COR-L47 (cell line): Measurements from ENCODE around the gene ASB2.

Experiments
- DNase-seq: peaks from one replicate; lab custom pipeline; 2025; lab: John Stamatoyannopoulos, UW

ASB2 gene

DNA sequence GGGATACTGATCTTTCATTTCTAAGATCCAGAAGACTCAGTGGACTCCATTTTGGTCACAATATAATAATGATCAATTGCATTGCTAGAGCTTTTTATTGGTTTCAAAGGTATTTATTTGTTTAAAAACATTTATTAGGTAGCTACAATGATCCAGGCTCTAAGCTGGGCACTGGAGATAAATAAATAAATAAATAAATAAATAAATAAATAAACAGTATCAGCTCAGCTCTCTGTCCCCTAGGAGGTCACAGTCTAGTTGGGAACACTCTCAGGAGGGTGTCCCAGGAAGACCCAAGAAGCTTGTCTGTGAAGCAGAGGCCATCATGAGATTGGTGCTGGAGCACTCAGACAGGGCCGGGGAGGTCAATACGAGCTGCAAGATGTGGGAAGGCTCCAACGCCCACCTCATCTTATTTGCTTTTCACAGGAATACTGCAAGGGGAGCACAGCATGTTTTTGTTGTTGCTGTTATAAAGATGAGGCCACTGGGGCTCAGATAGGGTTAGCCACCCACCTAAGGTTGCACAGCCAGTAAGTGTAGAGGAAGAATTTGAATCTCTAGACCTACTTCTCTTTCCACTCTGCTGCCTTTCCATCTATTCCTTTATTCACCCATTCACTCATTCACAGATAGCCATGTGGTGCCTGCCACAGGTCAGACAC, 15.5 kb downstream of the ASB2 start:
- no peak for DNase-seq

DNA sequence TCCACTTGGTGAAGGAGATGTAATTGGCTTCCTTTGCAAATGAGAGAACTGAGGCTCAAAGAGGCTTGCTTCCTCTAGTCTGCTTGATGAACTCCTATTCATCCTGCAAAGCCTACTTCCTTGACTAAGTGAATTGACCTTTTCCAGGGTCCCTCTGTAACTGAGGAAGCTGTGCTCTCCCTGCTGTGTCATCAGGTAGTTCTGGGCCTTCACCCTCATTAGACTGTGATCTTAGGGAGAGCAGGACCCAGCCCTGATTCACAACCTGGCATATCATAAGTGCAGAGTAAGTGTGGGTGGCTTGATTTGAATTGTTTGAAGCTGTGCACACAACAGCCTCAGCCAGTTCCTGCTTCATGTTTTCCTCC, 16.3 kb downstream of the ASB2 start:
- no peak for DNase-seq

DNA sequence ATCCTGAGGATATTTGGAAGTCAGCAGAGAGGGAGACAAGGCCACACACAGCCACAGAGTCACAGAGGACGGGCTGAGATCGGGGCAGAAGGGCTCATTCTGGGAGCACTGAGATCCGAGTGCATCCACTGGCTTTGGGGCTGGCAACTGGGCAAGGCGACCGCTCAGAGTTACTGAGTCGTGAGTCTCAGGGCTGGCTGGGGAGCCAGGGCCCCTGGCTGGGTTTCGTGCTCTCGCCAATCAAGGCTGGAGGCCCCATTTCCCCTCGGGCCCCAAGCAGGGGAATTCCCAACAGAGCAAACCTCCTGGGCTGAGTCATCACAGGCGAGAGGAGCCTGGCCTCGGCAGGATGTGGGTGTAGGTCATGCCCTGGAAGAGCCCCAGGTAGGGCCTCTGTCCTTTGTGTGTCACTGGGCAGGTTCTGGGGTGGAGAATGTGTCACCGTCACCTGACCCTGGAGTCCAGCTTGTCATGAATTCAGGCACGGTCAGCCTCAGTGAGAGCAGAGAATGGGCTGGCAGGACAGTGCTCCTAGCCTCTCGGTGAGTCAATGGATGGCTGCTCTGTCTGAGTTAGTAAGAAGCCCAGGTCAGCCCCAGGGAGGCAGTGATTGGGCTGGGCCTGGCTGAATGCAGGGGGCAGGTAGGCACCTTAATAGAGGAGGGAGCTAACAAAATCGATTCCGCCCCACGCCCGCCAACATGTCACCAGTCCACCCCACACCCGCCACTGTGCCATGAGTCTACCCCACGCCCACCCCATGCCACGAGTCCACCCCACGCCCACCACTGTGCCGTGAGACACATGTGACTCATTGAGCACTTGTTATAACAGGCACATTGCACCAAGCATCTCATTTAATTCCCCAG, 16.9 kb downstream of the ASB2 start:
- DNase-seq: no peak

DNA sequence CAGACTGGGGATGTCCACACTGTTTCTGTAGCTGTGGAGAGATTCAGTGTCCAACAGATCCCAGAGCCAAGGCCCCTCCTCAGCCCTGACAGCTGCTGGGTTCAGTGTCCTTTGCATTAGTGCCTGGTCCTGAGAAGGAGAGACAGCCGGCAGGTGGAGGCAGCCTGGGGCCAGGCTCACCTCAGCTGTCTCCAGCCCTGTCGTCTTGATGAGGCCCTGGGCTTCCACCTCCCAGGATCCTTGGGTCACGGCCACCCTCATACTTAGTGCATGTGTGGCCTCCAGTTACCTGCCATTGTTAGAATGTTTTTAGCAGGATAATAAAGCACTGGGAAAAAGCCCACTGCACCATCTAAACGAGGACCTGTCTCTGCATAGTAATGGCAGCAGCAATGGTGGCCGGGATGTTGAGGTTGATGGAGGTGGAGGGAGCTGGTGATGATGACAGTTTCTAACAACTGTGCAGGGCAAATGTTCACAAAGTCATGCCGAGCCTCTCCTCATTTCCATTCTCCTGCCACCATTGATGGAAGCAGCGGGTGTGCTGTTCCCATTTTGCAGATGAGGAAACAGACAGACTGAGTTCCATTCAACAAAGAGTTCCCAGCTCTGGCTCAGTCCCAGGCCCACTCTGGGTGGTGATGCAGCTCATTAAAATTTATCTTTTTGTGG, 17.7 kb downstream of the ASB2 start:
- DNase-seq: no peak

DNA sequence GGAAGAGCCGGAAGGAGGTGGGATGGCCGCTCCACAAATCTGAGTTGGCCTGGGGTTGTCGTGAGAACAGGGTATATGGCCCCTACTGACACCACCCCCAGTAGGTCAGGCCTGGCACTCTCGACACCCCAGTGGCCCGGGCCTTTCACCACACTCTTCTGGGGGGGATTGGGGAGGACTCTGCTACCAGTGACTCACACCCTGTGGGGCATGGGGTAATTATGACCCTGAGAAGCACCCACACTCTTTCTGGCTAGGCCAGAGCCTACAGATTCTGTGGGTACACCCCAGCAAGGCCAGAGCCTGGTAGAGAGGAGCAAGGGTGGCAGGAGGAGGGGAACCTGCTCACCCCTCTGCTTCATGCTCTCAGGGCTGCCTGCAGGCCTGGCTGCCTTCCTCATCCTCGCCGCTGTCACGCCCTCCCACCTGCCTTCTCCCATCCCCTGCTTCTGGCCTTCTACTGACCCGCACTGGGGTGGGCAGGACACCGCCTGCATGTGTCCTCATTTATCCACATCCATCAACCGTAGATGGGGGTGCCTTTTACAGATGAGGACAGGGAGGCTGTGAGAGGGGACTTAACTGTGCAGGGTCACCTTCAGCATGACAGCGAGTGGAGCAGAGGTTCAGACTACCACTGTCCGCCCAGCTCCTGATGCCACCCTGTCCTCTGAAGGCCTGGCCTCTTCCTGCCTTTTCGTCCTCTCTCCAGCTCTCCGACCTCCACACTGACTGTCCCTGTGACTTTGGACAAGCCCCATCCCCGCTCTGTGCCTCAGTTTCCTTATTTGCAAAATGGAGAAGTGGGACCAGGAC, 18.4 kb downstream of the ASB2 start:
- no peak for DNase-seq

DNA sequence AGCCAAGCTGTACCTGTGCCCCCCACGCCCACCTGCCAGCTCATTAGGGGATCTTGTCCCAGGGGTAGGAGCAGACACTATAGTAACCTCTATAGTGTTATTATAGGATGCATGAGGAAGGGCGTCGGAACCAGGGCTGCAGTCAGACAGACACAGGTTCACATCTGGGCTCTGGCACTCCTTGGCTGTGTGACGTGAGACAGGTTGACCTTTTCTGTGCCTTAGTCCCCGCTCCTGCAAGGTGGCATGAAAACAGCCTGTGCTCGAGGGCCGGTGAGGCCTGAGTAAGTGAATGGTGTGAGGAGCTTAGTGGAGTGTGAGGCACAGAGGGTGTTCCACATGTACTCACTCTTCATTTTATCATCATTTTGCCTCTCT, 19.0 kb downstream of the ASB2 start:
- no peak for DNase-seq

DNA sequence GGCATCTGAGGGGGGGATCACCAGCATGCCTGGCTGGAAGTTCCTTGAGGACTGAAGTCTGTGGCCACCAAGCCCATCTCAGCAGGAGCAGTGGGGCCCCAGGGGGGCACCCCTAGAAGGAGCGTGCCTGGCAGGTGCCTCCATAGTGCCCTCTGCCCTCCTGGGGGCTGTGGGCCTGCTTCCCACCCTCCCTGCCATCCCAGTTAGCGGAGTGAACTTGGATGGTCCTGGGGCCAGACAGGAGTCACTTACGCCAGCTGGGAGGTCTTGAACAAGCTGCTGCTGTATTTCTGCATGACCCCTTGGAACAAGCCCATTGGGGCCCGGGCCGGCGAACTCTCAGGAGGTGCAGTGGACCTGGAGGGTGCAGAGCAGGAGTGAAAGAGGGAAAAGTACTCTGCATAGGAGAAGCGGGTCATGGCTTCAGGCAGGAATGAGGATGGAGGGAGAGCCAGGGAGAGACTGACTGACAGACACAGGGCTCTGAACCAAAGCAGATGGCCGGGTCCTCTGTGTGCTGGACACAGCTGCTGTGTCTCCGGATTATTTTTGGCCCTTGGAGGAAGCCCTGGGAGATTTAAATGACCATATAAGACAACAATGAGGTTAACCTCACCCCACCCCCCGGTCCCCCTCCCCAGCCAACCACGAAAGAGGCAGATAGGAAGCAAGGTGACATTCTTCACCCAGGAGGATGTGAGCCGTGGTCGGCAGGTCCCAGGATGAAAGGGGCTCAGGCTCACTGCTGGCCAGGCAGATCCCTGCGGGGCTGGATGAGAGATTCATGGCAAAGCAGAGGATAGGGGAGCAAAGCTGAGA, 19.6 kb downstream of the ASB2 start:
- DNase-seq: no peak

DNA sequence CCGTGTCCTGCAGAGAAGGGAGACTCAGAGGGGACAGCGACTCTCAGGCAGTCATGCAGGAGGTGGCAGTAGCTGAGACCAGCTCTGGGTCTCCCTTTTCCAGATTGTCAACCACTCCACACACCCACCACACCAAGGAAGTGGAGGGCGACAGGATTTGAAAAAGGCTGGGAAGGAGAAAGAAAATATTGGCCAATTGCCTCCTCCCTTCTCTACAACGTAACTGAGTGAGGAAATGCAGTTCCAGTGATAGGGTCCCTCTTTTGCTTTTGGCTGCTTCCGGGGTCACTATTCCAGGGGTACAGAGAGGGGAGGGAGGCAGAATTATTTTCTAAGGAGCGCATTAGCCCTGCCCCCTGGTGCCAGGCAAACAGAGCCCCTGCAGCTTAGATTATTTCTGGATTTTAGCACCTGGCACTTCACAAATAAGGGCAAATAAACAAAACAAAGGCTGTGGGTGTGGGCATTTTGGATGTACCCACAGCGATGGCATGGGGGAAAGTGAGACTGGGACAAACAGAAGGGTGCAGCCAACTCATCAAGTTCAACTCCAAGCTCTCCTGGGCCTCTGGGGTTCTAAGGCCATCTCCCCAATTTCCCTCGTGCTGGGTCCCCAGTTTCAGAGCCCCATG, 20.4 kb downstream of the ASB2 start:
- DNase-seq: peak; percentile 79

DNA sequence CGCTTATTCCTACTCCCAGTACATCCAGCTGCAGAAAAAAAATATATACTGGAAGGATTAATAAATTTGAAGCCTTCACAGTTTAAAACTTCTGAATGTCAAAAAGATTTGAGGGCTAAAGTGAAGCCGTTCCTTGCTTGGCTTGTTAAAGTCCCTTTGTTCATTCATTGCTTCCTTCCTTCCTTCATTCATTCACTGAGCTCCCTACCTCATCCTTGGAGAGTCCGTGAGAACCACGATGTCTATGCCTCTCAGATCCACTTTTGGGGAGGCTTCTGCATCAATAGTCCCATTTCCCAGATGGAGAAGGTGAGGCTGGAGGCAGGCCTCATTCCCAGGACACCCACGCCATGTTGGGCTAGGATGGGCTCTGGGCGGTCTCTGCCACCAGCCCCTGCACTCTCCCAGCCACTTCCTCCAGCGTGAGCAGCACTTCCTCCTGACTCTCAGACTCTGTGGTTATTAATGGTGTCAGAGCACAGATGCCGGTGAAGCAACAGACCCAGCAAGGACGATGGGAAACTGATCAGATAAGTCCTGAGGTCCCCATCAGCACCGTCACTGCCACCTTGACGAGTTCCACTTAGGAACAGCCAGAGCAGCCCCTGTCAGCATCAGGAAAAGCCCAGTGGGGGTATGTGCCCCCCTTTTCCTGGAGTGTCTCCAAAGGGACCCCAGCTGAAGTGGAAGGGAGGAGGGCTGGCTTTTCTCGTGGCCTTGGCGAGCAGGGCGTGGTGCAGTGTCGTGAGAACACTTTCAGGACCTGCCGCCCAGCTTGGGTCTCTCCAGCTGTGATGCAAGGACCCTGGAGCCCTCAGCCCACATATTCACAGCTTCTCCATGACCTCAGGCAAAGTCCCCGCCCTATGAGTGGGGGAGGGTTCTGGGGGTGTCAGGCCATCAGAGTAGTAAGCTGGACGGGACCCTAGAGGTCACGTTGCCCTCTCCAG, 21.2 kb downstream of the ASB2 start:
- DNase-seq: no peak

DNA sequence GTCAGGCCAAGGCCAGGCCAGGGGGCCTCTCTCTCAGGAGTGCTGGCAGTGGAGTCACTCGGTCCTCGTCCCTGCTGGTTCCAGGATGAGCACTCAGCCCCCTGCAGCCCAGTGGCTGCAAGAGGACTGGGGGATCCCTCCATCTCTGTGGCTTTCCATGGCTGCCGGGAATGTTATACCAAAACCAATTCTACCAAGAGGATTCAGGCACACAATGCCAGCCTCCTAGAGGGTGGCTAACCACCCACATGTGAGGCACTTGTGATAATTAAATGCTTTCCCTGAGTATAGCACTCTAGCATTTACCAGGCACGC, 21.9 kb downstream of the ASB2 start:
- DNase-seq: no peak

DNA sequence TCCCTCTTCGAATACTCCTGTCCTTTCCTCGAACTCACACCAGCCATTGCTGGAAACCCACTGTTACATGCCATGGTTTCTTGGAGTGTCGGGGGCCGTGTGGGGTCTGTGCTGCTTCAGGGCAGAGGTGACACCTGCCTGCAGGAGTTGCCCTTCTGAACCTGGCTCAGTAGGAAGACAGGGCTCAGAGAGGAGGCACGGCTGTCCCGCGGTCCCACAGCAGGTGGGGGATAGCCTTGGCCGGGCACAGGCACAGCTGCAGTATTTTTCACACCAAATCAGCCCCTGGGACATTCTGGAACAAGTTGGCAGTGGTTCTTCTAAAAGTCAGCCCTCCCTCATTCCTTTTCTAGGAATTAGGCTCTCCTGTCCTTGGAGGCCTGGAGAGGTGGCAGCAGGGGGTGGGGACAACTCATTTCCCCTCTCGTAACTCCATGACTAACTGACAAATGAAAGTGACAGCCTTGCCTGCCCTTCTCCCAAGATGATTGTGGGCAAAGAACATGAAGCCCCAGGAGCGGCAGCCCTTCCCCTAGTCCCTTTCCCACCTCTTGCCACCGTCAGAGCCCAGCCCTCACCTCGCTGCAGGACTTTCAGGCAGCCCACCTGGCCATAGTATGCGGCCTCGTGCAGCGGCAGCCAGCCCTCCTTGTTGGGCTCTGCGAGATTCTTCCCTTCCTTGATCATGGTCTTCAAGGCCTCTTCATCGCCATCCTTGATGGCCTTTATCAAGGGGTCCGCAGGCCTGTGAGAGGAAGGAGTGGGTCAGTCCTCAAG, 22.4 kb downstream of the ASB2 start:
- DNase-seq: no peak

DNA sequence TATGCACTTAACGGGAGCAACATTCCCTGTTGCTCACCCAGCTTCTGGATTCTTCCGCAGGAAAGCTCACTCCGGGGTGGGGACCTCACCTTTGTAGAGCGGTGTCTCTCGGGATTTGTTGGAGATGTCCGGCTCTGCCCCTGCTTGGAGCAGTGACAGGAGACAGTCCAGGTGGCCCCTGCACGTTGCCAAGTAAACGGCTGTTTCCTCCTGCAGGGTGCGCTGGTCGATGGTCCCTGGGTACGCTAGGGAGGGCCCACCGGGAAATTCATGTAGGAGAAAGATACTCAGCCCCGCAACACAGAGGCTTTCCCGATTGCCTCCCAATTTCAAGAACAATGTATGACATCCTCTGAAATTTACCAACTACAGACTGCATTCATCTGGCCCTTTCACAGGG, 23.1 kb downstream of the ASB2 start:
- no peak for DNase-seq

DNA sequence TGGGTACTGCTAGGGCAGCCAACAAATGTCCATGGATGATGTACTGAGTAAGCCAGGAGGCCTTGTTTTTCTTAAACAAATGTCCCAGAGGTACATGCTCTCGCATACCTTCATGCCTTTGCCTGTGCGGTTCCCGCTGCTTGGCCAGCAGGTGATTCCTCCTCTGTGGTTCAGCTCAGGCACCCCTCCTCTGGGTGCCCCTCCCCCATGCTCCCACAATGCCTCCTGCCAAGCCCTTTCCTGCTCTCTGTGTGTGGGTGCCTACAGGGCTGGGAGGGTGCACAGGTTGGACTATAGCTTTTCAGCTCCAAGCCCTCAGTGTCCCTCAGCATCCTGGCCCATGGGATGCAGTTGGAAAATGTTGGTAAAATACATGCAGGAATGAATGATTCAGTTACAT, 23.5 kb downstream of the ASB2 start:
- DNase-seq: no peak

DNA sequence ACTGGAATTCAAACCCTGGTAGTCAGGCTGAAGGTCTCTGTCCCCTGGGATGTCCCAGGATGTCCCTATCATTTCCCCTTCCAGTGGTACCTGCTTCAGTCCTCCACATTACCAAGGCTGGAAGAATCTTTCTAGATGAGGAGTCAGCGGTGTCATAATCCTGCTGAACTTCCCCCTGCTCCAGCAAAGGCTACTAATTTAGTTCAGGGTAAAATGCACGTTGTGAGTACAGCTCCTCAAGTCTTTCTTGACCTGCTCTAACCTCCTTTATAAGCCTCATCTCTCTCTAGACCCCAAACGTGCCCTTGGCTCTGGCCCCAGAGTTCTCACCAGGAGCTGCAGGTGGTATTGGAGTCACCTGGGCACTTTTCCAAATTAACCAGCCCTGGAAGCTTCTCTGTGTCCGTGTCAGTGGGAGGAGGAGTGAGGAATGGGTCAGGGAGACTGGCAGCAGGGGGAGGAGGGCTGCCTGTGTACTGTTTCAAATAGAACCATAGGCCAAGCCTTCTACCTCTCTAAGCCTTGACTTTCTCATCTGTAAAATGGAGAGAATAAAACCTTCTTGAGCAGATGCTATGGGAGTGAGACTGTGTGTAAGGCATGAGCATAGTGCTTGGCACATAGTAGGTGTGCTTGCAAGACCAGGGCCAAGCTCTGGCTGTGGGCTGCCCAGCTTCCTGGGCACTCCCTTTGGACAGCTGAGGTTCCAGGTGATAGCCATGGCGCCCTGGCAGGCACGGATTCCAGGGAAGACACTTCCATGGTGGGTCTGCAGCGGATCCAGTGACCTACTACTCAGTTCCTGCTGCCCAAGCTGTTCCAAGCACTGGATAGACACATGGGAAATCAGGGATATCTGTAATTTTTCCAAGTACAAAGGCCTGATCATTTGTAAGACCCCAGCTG, 24.5 kb downstream of the ASB2 start:
- DNase-seq: peak; percentile 85

DNA sequence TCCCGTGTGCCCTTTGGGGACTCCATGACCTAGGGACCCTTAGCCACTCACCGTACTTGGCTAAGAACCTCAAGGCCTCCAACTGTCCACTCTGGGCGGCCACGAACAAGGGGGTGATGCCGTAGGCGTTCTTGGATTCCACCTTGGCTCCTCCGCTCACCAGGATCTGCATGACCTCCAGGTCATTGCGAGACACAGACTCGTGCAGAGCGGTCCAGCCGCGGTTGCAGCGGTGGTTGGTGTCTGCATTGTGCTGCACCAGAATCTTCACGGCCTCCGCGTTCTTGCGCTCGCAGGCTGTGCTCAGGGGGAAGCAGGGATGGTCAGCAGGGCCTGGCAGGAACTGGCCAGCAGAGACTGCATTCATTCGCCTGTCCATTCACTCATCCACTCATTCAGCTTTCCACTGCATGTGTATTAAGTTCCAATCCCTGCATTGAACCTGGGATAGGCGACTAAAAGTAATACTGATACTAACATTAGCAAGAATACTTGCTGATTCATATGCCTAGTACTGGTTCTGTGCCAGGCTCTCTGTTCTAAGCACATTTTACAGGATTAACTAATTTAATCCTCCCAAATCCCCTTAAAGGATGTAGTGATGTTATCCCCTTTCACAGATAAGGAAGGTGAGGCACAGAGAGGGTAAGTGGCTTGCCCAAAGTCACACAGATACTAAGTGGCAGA, 25.3 kb downstream of the ASB2 start:
- DNase-seq: no peak

DNA sequence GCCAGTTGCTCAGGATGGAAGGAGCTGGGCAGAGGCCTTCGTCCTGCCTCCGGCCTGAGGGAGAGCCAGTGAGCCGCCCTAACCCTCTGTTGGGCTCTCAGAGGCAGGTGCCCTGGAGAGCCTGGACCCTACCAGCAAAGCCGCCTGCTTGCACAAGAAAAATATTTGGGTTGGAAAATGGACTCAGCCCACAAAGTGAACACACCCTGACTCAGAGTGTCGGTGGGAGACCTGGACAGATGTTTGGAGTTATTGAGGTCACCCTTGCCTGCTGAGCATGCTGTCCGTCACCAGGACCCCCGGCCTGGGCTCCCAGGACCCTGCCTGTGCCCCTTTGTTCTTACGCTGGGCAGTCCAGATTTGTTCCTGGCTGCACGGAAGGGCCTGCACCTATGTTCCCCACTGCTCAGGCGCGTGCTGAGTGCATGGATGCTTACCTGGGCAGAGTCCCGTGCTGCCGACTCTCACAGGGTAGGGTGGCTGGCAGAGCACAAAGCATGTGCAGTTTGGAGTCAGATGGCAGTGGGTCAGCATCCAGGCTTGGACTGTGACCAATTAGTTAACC, 26.8 kb downstream of the ASB2 start:
- no peak for DNase-seq

DNA sequence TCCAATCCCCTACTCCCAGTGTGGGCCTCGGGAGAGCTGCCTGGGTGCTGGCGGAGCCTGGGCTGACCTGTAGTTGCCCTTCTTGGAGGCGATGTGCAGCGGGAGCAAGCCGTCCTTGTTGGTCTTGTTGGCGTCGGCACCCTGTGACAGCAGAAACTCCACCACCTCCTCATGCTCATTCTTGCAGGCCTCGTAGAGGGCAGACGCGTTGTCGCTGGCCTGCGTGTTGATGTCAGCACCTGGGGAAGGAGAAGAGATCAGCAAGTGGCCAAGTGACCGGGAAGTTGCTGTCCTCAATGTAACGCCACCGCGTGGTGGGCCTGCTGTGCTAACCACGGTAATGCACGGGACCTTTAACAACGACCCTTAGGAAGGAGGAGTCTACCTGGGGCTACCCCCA, 29.1 kb downstream of the ASB2 start:
- DNase-seq: no peak
